ENCODE results near the gene RPS18.
A peak's percentile ranks its signal among the peaks of the same experiment; 100 is the strongest.
"Not testable (repeated sequence)": the region's sequence is repeated elsewhere in the genome, so short reads cannot be mapped to it uniquely, and the experiment has no call there.

RPS18 gene

DNA sequence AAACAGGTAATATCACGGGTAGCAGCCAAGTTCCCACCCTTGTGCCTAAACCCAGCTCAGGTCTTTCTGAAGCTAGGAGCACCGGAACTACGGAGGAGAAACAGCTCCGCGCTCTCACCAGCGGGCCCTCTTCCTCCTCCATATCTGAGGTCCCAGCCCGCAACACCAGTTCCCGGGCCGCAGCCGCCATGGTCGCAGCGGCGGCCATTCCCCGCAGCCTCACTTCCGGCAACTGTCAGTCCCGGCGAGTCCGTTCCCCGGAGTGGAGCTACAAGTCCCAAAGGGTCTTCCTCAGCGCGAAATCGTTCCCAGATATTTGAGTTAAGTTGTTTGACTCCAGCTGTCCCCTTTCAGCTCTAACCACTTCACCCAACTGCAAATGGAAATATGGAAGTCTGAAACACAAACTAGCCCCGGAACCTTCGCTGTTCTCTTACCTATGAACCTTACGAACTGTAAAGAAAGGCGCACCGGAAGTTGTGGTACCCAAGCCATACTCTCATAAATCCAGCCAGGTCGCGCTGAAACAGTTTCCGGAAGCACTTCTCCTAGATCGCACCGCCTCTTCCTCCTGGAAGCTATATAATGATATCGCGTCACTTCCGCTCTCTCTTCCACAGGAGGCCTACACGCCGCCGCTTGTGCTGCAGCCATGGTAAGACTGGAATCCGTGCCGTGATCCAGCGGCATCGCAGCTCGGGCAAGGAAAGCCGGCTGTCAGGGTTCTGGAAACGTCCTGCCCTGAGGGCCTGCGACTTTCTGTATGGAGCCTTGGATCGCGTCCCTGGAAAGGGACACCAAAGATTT, at the start of gene RPS18, which contains the start of gene VPS52:
TSS of gene RPS18 (plus strand) at position 608 of the 807 bp plus-strand sequence. CDS start at position 653, 45 bp downstream.
TSS of gene VPS52 (minus strand) at position 409 of the 807 bp plus-strand sequence. CDS start at position 208, 201 bp downstream.
- H3K27ac ChIP-seq = peak within 1 kb of the TSS; percentile 90 to 99 (median 96)
- H3K4me3 ChIP-seq = peak within 1 kb of the TSS; percentile 51 to 88 (median 79)

DNA sequence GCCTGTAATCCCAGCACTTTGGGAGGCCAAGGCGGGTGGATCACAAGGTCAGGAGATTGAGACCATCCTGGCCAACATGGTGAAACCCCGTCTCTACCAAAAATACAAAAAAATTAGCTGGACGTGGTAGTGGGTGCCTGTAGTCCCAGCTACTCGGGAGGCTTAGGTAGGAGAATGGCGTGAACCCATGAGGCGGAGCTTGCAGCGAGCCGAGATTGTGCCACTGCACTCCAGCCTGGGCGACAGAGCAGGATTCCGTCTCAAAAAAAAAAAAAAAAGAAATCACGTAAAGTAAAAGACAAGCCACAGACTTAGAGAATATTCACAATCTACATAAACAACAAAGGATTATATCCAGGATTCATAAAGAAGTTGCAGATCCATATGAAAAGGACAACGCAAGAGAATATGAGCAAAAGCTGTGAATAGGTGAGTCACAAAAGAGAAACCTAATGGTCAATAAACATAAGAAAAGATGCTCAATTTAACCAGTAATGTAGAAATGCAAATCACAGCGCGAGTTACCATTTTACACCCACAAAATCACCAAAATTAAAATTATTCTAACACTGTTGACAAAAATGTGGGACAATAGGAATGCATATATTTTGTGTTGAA, 45.3 kb upstream of the RPS18 start:
- H3K27ac ChIP-seq, H3K4me3 ChIP-seq: not testable (repeated sequence)

DNA sequence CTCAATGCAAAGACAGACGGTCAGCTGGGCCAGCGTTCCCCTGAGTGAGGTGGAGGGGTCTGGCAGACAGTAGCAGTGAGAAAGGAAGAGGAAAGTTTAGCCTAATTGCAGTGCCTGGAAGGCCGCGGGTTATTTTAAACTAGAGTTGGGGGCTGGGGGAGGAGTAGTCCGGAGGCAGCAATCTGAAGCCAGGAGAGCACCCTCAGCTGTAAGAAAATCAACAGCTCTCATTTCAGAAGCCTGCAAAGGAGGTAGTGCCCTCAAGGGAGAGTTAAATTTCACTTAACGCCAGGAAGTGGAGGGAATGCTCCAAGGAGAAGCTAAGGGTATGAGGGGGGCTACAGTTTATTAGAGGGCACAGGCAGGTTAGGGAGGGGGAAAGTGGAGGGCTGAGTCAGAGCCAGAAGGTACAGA, 36.6 kb upstream of the RPS18 start:
- Histone ChIP-seq H3K4me3 (no peak overlapping the region), H3K27ac (no peak overlapping the region)

DNA sequence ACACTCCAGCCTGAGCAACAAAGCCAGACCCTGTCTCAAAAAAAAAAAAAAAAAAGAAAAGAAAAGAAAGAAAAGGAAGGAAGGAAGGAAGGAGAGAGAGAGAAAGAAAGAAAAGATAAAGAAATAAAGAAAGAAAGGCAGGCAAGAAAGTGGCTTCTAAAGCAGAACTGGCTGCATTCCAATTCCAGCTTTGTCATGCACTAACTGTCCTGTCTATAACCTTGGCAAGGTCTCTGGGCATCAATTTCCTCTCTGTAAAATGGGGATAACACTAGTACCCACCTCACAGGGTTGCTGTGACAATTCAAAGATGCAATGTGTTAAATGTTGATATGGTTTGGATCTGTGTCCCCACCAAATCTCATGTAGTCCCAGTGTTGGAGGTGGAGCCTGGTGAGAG, 35.5 kb upstream of the RPS18 start:
- Histone ChIP-seq H3K27ac (no peak overlapping the region), H3K4me3 (no peak overlapping the region)

DNA sequence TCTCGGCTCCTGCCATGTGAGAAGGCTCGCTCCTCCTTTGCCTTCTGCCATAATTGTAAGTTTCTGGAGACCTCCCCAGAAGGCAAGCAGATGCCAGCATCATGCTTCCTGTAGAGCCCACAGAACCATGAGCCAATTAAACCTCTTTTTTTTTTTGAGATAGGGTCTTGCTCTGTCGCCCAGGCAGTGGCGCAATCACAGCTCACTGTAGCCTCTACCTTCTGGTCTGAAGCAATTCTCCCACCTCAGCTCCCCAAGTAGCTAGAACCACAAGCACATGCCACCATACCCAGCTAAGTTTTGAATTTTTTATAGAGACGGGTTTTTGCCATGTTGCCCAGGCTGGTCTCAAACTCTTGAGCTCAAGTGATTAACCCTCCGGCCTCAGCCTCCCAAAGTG, 35.0 kb upstream of the RPS18 start:
- H3K27ac ChIP-seq = no peak overlapping the region
- H3K4me3 ChIP-seq = no peak overlapping the region

DNA sequence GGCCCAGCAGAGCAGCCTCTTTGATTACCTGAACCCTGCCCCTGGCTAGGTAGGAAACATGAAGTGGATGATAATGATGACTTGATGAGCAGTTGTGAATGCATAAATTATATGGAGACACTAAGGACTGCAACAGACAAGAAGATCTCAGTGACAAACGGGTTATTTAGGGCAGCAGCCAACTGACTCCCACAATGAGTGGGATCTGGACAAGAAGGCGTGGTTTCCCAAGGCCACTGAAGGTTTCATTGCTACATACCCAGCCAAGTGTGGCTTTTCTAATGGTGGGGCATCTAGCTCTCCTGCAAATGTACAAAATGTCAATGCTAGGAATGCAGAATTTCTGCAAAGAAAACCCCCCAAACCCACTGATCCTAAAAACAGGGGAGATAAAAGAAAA, 34.1 kb upstream of the RPS18 start:
- no peak overlapping the region for H3K4me3 ChIP-seq
- H3K27ac ChIP-seq = no peak overlapping the region

DNA sequence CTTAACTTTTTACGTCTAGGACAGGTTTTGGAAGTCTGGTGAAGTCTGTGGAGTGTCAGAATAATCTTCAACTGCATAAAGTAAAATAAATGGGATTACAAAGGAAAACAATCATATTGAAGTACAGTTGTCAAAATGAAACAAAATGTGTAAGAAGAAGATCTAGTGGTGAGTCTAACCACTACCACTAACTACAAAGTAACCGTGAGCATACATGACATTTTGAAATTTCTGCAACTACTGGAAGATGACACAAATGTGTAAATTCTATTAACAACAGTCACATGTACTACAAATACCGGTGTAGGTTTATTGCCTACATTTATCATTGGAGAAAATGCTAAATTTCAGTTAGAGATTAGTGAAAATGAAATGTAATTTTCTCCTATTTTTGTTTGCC, 29.9 kb upstream of the RPS18 start:
- Histone ChIP-seq H3K27ac (no peak overlapping the region), H3K4me3 (no peak overlapping the region)

DNA sequence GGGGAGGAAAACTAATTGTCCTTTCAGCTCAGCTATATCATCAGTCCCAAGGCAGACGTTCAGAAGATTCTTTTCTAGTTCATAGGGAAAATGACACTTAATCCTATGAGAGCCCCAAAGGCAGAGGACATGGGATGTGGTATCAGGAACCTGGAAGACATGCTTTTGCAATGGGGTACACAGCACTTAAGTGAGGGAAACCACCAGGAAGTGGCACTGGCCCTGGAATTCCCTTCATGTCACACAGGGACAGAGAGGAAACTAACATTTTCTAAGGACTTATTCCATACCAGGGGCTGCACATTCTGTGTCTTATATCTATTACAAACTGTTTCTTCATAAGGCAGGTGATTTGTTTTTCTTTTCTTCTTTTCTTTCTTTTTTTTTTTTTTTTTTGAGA, 28.4 kb upstream of the RPS18 start:
- Histone ChIP-seq H3K27ac (no peak overlapping the region), H3K4me3 (no peak overlapping the region)

DNA sequence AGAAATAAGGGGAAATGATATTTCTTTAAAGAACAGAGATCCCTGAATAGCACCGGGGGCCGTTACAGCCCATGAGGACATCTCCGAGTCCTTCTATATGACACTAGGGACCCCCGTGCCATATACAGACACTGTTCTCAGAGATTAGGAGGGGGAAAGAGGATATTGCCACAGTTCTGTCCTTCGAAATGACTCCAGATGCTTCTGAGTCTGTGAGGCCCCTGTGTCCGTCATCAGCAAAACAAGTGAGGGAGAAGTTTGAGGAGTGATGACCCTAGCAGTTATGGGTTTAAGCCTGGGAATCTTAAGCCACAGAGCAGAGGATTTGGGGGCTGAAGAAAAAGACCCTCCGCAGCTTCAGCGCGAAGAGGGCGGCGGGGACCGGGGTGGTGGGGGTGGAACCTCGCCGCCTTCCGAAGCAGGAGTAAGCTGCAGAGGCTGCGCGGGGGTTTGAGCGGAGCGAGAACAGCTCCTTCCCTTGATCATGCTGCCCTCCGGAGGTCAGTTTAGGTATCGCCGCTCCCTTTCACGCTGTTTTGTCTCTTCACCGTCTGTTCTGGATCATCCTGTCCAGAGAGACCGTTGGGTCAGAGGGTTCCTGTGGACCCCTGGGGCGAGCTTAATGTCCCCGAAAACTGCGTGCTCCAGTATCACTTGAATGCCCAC, 23.8 kb upstream of the RPS18 start:
- Histone ChIP-seq H3K27ac (peak overlapping the region in 20 of 21 experiments; percentile 75 to 99 (median 90)), H3K4me3 (peak overlapping the region; percentile 34 to 59 (median 48))

DNA sequence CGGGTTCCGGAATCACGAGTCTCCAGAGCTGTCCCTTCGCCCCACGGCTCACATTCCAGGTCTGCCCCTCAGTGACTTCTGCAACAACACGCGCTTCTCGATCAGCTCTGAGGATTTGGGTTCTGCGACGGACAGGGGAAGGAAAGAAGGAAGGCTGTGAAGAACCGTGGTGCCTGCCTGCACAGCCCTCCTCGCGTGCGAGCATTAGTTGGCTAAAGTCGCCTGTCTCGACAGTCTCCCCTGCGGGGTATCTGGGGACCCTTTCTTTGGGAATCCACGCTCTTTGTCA, 23.3 kb upstream of the RPS18 start:
- H3K27ac ChIP-seq = peak overlapping the region; percentile 75 to 99 (median 90)

DNA sequence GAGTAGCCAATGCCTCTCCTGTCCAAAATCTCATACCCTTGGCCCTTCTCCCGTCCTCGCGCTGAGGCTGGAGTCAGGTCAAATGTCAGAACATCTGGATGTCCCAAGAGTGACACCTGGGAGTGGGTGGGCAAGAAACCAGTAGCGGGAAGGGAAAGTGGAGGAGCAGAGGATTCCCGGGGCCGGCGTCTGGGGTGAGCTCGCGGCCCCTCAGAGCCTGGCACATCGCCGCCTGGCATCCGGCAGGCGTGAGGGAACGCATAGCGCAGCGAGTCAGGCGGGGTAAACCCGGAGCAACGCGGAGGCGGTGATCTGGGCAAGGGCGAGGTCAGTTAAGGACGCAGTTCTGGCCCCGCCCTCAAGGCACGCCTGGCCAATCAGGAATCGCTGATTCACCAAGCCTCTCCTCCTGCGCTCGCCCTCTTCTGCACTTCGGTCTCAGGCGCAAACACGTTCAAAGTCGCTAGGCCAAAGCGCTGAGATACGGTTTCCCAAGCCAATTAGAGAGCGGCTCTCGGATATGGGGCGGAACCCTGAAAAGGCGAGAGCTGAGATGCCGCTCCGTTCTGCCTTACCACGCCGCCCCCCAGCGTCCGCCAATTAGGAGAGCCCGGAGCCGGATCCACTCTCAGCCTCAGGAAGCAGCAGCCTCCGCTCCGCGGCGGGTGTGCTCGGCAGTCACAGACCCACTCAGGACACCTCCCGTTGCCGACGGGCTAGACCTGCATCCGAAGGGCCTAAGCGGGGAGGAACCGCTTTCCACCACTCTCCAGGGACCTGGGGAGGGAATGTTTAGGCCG, 22.7 kb upstream of the RPS18 start:
- Histone ChIP-seq H3K27ac (peak overlapping the region; percentile 76 to 99 (median 92)), H3K4me3 (peak overlapping the region; percentile 36 to 59 (median 48))

More for the DNA sequence above, 23.3 kb upstream of the RPS18 start:
- peak overlapping the region; percentile 34 to 59 (median 48) for H3K4me3 ChIP-seq

DNA sequence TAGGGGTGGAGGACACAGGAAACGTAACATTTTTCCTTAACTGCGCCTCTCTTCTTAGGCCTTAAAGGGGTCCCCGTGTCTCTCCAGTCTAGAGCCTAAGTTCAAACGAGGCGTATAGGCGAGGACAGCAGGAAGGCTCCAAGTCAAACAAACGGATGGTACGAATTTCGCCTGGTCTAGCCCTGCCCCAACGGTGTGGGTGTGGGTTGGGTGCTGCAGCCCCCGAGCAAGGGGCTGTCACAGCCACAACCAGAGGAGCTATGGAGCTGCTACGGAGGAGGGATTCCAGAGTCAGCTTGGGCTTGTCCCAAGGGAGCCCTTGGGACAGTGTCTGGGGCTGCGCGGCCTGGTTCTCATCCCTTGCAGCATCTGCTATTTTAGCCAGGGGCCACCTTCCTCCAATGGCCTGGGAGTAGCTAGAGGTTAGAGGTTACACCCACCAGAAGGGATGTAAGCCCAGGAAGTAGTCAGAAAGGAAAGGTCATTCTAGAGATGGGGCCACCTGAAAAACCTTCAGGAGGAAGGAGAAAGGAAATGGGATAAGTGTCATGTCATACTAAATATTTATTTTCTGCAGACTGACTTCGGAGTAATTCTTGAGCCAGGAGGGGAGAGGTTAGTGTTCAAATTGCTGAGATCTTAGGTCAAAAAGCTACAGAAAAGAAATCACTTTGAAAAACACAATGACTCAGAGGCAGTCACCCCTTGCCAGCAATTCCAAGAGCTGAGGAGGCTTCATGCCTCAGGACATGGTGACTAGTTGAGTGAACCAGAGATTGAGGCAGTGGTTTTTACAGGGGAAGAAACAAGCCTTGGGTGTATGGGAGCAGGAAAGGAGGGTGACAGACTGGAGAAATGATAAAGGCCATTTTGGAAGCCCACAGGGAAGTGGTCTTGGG, 21.9 kb upstream of the RPS18 start:
- peak overlapping the region; percentile 76 to 99 (median 92) for H3K27ac ChIP-seq
- peak overlapping the region; percentile 36 to 59 (median 48) for H3K4me3 ChIP-seq

DNA sequence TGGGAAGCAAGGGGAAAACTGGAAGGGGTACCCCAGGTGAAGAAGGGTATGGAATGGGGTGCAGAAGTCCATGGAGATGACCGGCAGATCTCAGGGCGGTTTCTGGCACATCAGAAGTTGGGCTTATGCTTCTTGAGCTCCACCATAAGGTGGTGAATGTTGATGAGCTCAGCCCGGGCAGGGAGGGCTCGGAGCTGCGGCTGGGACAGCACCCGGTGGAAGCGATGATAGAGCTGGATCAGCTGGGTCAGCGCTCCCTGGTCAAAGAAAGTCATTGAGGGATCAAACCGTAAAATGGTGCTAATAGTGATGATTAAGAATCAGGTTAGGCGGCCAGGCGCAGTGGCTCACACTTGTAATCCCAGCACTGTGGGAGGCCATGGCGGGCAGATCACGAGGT, 21.1 kb upstream of the RPS18 start:
- Histone ChIP-seq H3K4me3 (no peak overlapping the region), H3K27ac (peak overlapping the region in 16 of 21 experiments; percentile 49 to 99 (median 93))

DNA sequence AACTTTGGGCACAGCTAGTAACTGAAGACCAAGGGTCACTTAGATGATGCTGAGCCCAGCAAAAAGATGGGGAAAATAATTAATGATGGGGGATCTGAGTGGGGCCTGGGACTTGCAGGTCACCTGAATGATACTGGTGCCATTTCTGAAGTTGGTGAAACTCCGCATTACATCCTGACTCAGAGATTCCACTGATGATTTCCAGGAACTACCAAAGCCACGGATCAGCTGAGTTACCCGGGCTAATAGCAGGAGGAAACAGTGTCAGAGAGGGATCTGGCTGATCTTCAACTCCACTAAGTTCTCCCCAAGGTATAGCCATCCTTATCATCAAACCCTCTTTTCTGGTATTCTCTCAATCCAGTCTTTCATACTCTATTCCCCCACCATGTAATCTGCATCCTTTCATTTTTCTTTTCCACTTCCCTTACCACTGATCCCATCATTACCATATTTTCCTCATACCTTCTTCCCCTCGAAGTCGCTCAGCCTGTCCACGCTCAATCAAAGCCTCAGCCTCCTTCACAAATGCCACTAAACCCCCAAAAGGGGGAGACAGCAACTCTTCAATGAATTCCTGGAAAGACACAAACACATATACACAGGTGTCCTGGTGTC, 20.4 kb upstream of the RPS18 start:
- Histone ChIP-seq H3K27ac (no peak overlapping the region), H3K4me3 (no peak overlapping the region)

DNA sequence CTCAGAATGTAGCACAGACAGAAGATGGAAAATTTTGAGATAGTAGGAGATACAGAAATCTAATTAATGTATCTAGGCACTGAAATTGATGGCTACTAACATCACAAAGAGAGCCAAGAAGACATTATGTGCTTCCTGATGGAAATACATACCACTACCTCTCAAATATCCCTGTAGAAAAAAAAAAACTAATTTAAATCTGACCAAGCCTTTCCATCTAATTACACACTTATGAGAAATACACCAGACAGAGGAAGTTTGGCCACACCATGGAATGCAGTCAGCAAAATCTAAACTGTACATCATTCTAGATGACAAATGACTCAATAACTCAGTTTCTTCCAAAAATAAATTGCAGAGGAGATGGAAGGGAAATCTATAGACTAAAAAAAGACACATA, 19.1 kb upstream of the RPS18 start:
- Histone ChIP-seq H3K4me3 (no peak overlapping the region), H3K27ac (no peak overlapping the region)

DNA sequence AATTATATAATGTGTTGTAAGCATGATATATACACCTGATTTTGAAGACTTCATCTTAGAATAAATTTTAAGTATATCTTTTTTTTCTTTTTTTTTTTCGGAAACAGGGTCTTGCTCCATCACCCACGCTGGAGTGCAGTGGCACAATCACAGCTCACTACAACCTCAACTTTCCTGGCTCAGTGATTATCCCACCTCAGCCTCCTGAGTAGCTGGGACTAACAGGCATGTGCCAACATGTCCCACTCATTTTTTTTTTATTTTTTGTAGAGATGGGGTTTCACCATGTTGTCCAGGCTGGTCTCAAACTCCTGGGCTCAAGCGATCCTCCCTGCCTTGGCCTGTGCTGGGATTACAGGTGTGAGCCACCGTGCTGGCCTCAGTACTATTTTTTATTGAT, 17.3 kb upstream of the RPS18 start:
- Histone ChIP-seq H3K4me3 (no peak overlapping the region), H3K27ac (no peak overlapping the region)

DNA sequence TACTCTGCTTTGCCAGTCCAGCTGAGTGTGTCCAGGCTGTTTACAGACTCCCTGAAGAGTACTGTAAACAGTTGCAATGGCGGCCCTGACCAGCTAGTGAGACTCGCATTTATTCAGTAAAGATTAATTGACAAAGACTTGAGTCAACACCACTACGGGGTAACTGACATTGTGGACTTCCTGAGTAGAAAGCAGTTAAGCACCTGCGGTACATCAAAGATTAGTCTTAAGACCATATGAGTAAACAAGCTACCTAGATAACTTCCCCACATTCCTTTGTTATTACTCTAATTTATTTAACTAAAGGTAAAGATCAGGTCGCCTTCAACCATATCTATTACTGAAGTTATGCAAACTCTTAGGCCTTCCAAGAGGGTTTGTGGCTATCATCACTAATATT, 12.8 kb upstream of the RPS18 start:
- no peak overlapping the region for H3K27ac ChIP-seq
- H3K4me3 ChIP-seq = no peak overlapping the region

DNA sequence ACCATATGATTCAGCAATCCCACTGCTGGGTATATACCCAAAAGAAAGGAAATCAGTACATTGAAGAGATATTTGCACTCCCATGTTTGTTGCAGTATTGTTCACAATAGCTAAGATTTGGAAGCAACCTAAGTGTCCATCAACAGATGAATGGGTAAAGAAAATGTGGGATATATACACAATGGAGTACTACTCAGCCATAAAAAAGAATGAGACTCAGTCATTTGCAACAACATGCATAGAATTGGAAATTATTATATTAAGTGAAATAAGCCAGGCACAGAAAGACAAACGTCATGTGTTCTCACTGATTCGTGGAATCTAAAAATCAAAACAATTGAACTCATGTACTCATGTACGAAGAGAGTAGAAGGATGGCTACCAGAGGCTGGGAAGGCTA, 9.4 kb upstream of the RPS18 start:
- not testable (repeated sequence) for H3K4me3 ChIP-seq, H3K27ac ChIP-seq

DNA sequence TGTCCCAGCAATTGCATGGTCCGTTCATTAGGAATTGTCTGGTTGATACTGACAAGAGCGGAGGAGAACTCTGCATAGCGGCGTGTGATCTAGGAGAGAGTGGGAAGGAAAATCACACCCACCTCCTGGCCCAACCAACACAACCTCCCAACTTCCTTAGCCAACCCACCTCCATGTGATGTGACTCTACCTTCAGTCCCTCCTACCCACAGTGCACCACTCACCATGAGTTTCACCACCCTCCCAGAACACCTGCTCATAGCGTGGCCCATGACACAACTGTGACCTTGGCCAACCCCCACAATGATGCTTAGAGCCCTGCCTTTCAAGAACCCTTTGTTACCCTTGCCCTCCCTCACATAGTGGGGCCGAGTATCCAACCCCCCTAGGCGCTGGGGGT, 7.9 kb upstream of the RPS18 start:
- no peak overlapping the region for H3K27ac ChIP-seq
- H3K4me3 ChIP-seq = no peak overlapping the region

Data from skin epidermis (tissue), 12 donors.